ENCODE results near the gene FAM200A. TPM values are rescaled to one million over a fixed set of nuclear protein-coding genes. Genes with fewer than 3 reads are reported as not detected.
"Not testable (repeated sequence)": the region's sequence is repeated elsewhere in the genome, so short reads cannot be mapped to it uniquely, and the experiment has no call there.

Gene FAM200A
- total RNA-seq: 7.5 and 13.3 TPM in 2 replicates

GRCh38 chr7:99551767-99552463, at the start of gene FAM200A:
Gene FAM200A (minus strand): TSS chr7:99552114. CDS start chr7:99548407, 3,707 bp downstream.
- peak; percentile 82 for DNase-seq (ENCODE audit: low read depth)

GRCh38 chr7:99599836-99600235, 47.9 kb upstream of the FAM200A start:
- DNase-seq (ENCODE audit: low read depth): no peak

- DNase-seq (ENCODE audit: low read depth): no peak
These were observed 46.0 kb upstream of the FAM200A start, which contains the start of gene TMEM225B for GRCh38 chr7:99597762-99598501. Gene TMEM225B (plus strand): TSS chr7:99598267. CDS start chr7:99604389, 6,122 bp downstream.

GRCh38 chr7:99596408-99596955, 44.6 kb upstream of the FAM200A start:
- no peak for DNase-seq (ENCODE audit: low read depth)

GRCh38 chr7:99594948-99595745, 43.2 kb upstream of the FAM200A start:
- no peak for DNase-seq (ENCODE audit: low read depth)

GRCh38 chr7:99588868-99589267, 37.0 kb upstream of the FAM200A start:
- DNase-seq (ENCODE audit: low read depth): no peak

GRCh38 chr7:99580778-99581332, 28.9 kb upstream of the FAM200A start:
- not testable (repeated sequence) for DNase-seq (ENCODE audit: low read depth)

- DNase-seq (ENCODE audit: low read depth): peak; percentile 30
These were observed 28.3 kb upstream of the FAM200A start for GRCh38 chr7:99579956-99580777.

- DNase-seq (ENCODE audit: low read depth): no peak
These were observed 27.5 kb upstream of the FAM200A start for GRCh38 chr7:99579281-99579955.

GRCh38 chr7:99576251-99576650, 24.3 kb upstream of the FAM200A start:
- no peak for DNase-seq (ENCODE audit: low read depth)

GRCh38 chr7:99573257-99573656, 21.3 kb upstream of the FAM200A start:
- DNase-seq (ENCODE audit: low read depth): no peak

GRCh38 chr7:99571768-99572167, 19.9 kb upstream of the FAM200A start:
- DNase-seq (ENCODE audit: low read depth): no peak

- DNase-seq (ENCODE audit: low read depth): not testable (repeated sequence)
These were observed 16.9 kb upstream of the FAM200A start for GRCh38 chr7:99568770-99569169.

- peak; percentile 12 for DNase-seq (ENCODE audit: low read depth)
These were observed 11.7 kb upstream of the FAM200A start for GRCh38 chr7:99563650-99564049.

- DNase-seq (ENCODE audit: low read depth): peak; percentile 100
These were observed 10.9 kb upstream of the FAM200A start for GRCh38 chr7:99562832-99563231.

GRCh38 chr7:99562114-99562784, 10.3 kb upstream of the FAM200A start:
- no peak for DNase-seq (ENCODE audit: low read depth)

- no peak for DNase-seq (ENCODE audit: low read depth)
These were observed 9.8 kb upstream of the FAM200A start for GRCh38 chr7:99561737-99562051.

GRCh38 chr7:99560834-99561736, 9.2 kb upstream of the FAM200A start:
- no peak for DNase-seq (ENCODE audit: low read depth)

Measured in renal cortical epithelial cell (primary cell).